K562 (cell line): ENCODE data around the gene MAPRE2. TPM values are rescaled to one million over a fixed set of nuclear protein-coding genes. Genes with fewer than 3 reads are reported as not detected.

ENCODE experiments used
- ATAC-seq: fragments of 200-7000 bp; cut with Tn5 transposase; 3 replicates; pipeline ENCODE4 v1.9.1; 2020; ENCODE audit warnings: moderate library complexity
- BruUV-seq: library from RNA; stranded (reverse); fragments of 400-500 nt; replicated peaks from 2 replicates; lab custom pipeline; 2021; lab: Mats Ljungman, UMichigan
- CTCF ChIA-PET: fragments of 300-600 bp; formaldehyde crosslinking; extraction: SDS; loops from one replicate; lab custom pipeline; 2021; ENCODE audit warnings: low intra/inter-chr PET ratio; lab: Yijun Ruan, JAX
- POLR2A ChIA-PET: fragments of 300-600, 350-650 bp; sonication (Branson Sonifier 250); formaldehyde crosslinking; extraction: SDS; loops from one replicate; lab custom pipeline; 2021; ENCODE audit warnings: antibody characterized with exemption, inconsistent platforms; lab: Yijun Ruan, JAX
- DNase-seq, 4 experiments: peaks; one replicate each; pipeline versions ENCODE4 v3.0.0 to v3.0.0-alpha.2; 2011 to 2018; ENCODE audit warnings: low spot score in 3 of 4, mixed read lengths in 3 of 4; ENCODE audit errors: extremely low read depth in 1 of 4
- FAIRE-seq: peaks from 2 replicates; lab custom pipeline; 2011; peaks lifted over from hg19 to GRCh38; lab: Jason Lieb, UNC
- H2AFZ ChIP-seq: 2 replicates; pipeline ENCODE4 v1.6.0; 2011; ENCODE audit warnings: low read depth, low read length, control low read depth, inconsistent platforms
- H3K27ac ChIP-seq: fragments of 200-600 bp; 3 replicates; pipeline ENCODE4 v1.8.0; 2011; ENCODE audit warnings: low read depth, mild to moderate bottlenecking, control low read depth, inconsistent platforms, low read length, moderate library complexity, mixed read lengths; ENCODE audit errors: extremely low read depth
- H3K27me3 ChIP-seq, 2 experiments: fragments of 300-600 bp in 1 of 2; 2 replicates in 1 of 2; 3 replicates in 1 of 2; pipeline versions ENCODE4 v1.6.0 to v1.8.0; 2011; ENCODE audit warnings: inconsistent platforms in 2 of 2, low read length in 2 of 2, mild to moderate bottlenecking in 1 of 2, mixed read lengths in 1 of 2, moderate library complexity in 1 of 2; ENCODE audit not compliant: control insufficient read depth in 2 of 2, insufficient read depth in 2 of 2
- H3K36me3 ChIP-seq: fragments of 300-600 bp; 3 replicates; pipeline ENCODE4 v1.8.0; 2011; ENCODE audit warnings: mild to moderate bottlenecking, low read length, inconsistent platforms; ENCODE audit not compliant: control insufficient read depth, insufficient read depth
- H3K4me1 ChIP-seq, 2 experiments: fragments of 200-600 bp in 1 of 2; replicated peaks in 1 of 2; 2 replicates in 1 of 2; 3 replicates in 1 of 2; pipeline versions ENCODE4 v1.5.1 to v1.8.0; 2011; ENCODE audit warnings: inconsistent platforms in 2 of 2, low read length in 2 of 2, mild to moderate bottlenecking in 1 of 2, mixed read lengths in 1 of 2, moderate library complexity in 1 of 2; ENCODE audit not compliant: control insufficient read depth in 2 of 2, insufficient read depth in 2 of 2
- H3K4me2 ChIP-seq: 2 replicates; pipeline ENCODE4 v1.6.1; 2011; ENCODE audit warnings: low read length, control low read depth, inconsistent platforms, mixed read lengths; ENCODE audit not compliant: insufficient read depth
- H3K4me3 ChIP-seq: fragments of 200-600 bp; sonication (generic), shearing (Covaris generic); 2 replicates; pipeline ENCODE4 v1.5.1; 2016; ENCODE audit warnings: control low read depth, inconsistent platforms
- H3K79me2 ChIP-seq: fragments of 200-600 bp; 3 replicates; pipeline ENCODE4 v1.8.0; 2011; ENCODE audit warnings: low read length, inconsistent platforms; ENCODE audit not compliant: control insufficient read depth, insufficient read depth
- H3K9ac ChIP-seq, 2 experiments: 2 replicates each; pipeline versions ENCODE4 v1.6.0 to v1.6.1; 2011; ENCODE audit warnings: low read depth in 2 of 2, low read length in 2 of 2, control low read depth in 1 of 2, inconsistent platforms in 1 of 2, mild to moderate bottlenecking in 1 of 2, mixed read lengths in 1 of 2; ENCODE audit not compliant: insufficient read depth in 1 of 2
- H3K9me1 ChIP-seq: one replicate; pipeline ENCODE4 v1.6.0; 2011; ENCODE audit warnings: inconsistent platforms, mild to moderate bottlenecking, low read length, moderate library complexity; ENCODE audit not compliant: control insufficient read depth, insufficient read depth
- H3K9me3 ChIP-seq: replicated peaks from 2 replicates; pipeline ENCODE4 v1.5.1; 2011; ENCODE audit warnings: low read depth, low read length, inconsistent platforms; ENCODE audit not compliant: control insufficient read depth, insufficient read depth
- H4K20me1 ChIP-seq: replicated peaks from 2 replicates; pipeline ENCODE4 v1.6.1; 2011; ENCODE audit warnings: low read length, inconsistent platforms, mixed read lengths; ENCODE audit not compliant: control insufficient read depth, insufficient read depth
- CBFB ChIP-seq: sonication (generic); formaldehyde crosslinking; IDR thresholded peaks from 2 replicates; pipeline ENCODE4 v1.4.0; 2020; ENCODE audit warnings: mild to moderate bottlenecking, missing genetic modification reagents
- ELF4 ChIP-seq: fragments of 450-650 bp; formaldehyde crosslinking; IDR thresholded peaks from 2 replicates; pipeline ENCODE4 v1.4.0; 2022; ENCODE audit warnings: missing genetic modification characterization
- HBP1 ChIP-seq: fragments of 450-650 bp; formaldehyde crosslinking; IDR thresholded peaks from 2 replicates; pipeline ENCODE4 v1.4.0; 2022; ENCODE audit warnings: missing genetic modification characterization
- HOMEZ ChIP-seq: fragments of 250-450 bp; sonication (Bioruptor Pico); IDR thresholded peaks from 2 replicates; pipeline ENCODE4 v1.4.0; 2020; ENCODE audit warnings: mild to moderate bottlenecking, moderate library complexity
- IRF2 ChIP-seq: sonication (generic); formaldehyde crosslinking; IDR thresholded peaks from 2 replicates; pipeline ENCODE4 v1.8.1; 2022; ENCODE audit warnings: mild to moderate bottlenecking, missing genetic modification reagents
- KAT2B ChIP-seq: IDR thresholded peaks from one replicate; pipeline ENCODE4 v1.6.1; 2012; ENCODE audit warnings: low read depth, mild to moderate bottlenecking, control low read depth, inconsistent platforms, low read length, moderate library complexity
- MBD1 ChIP-seq: fragments of 250-450 bp; sonication (Bioruptor Pico); IDR thresholded peaks from 2 replicates; pipeline ENCODE4 v1.8.0; 2022; ENCODE audit warnings: inconsistent platforms
- NUFIP1 ChIP-seq: fragments of 450-650 bp; IDR thresholded peaks from 2 replicates; pipeline ENCODE4 v1.6.1; 2018; ENCODE audit not compliant: partially characterized antibody
- OTX1 ChIP-seq: fragments of 450-650 bp; formaldehyde crosslinking; IDR thresholded peaks from 2 replicates; pipeline ENCODE4 v1.4.0; 2022; ENCODE audit warnings: mild to moderate bottlenecking
- POU5F1 ChIP-seq: fragments of 150-350 bp; IDR thresholded peaks from 2 replicates; pipeline ENCODE4 v1.6.1; 2014; ENCODE audit warnings: borderline replicate concordance, low read length, low read depth, mild to moderate bottlenecking; ENCODE audit not compliant: partially characterized antibody
- PRPF4 ChIP-seq: fragments of 200-400 bp; formaldehyde crosslinking; IDR thresholded peaks from one replicate; pipeline ENCODE4 v1.6.1; 2017; ENCODE audit warnings: low read length, low read depth, mild to moderate bottlenecking; ENCODE audit not compliant: insufficient read depth, poor library complexity, severe bottlenecking
- RBM39 ChIP-seq: fragments of 200-400 bp; formaldehyde crosslinking; optimal IDR thresholded peaks from 2 replicates; pipeline ENCODE3; 2018; ENCODE audit warnings: low read depth, low read length
- ZBED1 ChIP-seq: IDR thresholded peaks from 2 replicates; pipeline ENCODE4 v1.6.1; 2014
- ZNF197 ChIP-seq: fragments of 200-800 bp; sonication (Bioruptor generic); IDR thresholded peaks from 2 replicates; pipeline ENCODE4 v1.6.1; 2016; ENCODE audit warnings: low read depth, missing genetic modification characterization, missing compliant biosample characterization
- ZNF239 ChIP-seq: fragments of 250-450 bp; sonication (Bioruptor Pico); IDR thresholded peaks from 2 replicates; pipeline ENCODE4 v1.4.0; 2020; ENCODE audit warnings: mild to moderate bottlenecking
- ZNF766 ChIP-seq: fragments of 200-800 bp; sonication (Bioruptor generic); conservative IDR thresholded peaks from 2 replicates; pipeline ENCODE4 v1.6.1; 2016; ENCODE audit warnings: missing genetic modification characterization, missing compliant biosample characterization
- WGBS: fragments of 100-300 bp; shearing (Covaris generic); methylation state at CpG from one replicate; pipeline ENCODE4 v1.1.6; 2016; ENCODE audit warnings: low coverage, mixed read lengths; ENCODE audit not compliant: insufficient coverage; ENCODE audit errors: missing lambda C conversion rate; 5-methylcytosine and 5-hydroxymethylcytosine counted together
- in situ Hi-C: fragments of 300-500 bp; cut with MboI; formaldehyde crosslinking; loops from 4 replicates; pipeline ENCODE4 v1.15.0; 2018; ENCODE audit warnings: inconsistent platforms, mixed read lengths
- intact Hi-C: fragments of 100-400 bp; cut with micrococcal nuclease; formaldehyde crosslinking; loops from 2 replicates; pipeline ENCODE4 v1.14.2; 2022
- polyA plus RNA-seq, 8 experiments: library from polyadenylated mRNA; depleted of rRNA in 4 of 8; stranded (reverse) in 5 of 8; unstranded in 3 of 8; fragments of >200 nt; fragmentation: Nextera tagmentation in 2 of 8; fragmentation: Illumina TruSeq in 1 of 8; extraction: Ambion mirVana in 2 of 8; extraction: Trizol in 1 of 8; gene quantifications; 2 replicates each; pipeline versions ENCODE4 v1.2.1 to v1.2.3, GENCODE V29; 2011 to 2014; ENCODE audit warnings: inconsistent platforms in 1 of 8, missing spikeins in 1 of 8
- total RNA-seq, 7 experiments: library from RNA; depleted of rRNA in 6 of 7; stranded (reverse); fragments of >200 nt in 6 of 7; fragmentation: Illumina TruSeq in 2 of 7; extraction: Trizol in 2 of 7; gene quantifications; 2 replicates each; pipeline versions ENCODE4 v1.2.1 to v1.2.3, GENCODE V29; 2011 to 2021; ENCODE audit warnings: low replicate concordance in 1 of 7

MAPRE2 gene
- total and polyA plus RNA-seq, 9 of the 15 experiments (the other 6 are each of a cell fraction or from before 2014, with no cell fraction given): 32.3 to 70.7 (median 40.7) TPM

- Histone ChIP-seq H3K27me3 (no peaks in the 10 kb centered on the region; a peak in 1 of 5 replicates), H3K27ac (no peak overlapping the region), H3K9ac (no peak overlapping the region), H3K4me3 (no peak overlapping the region), H4K20me1 (no peaks in the 10 kb centered on the region), H2AFZ (no peak overlapping the region), H3K4me2 (no peak overlapping the region), H3K36me3 (no peaks in the 10 kb centered on the region), H3K9me1 (no peaks in the 10 kb centered on the region), H3K9me3 (no peaks in the 10 kb centered on the region), H3K4me1 (peaks cover 0 to 2% of the 10 kb centered on the region in 2 experiments; a peak in 1 of 5 replicates), H3K79me2 (no peaks in the 10 kb centered on the region)
- no peak for FAIRE-seq
- intact Hi-C loops: no loop called here
- no TSS peak for BruUV-seq
- DNase-seq: no peak
- ChIA-PET POLR2A (no interaction called here), CTCF (no interaction called here)
- WGBS: 44% methylated on average over 5 of the region's 5 CpGs
- ATAC-seq: no peak
- TF ChIP-seq NUFIP1 (no peak), KAT2B (no peak), OTX1 (CRISPR knock-in tag) (no peak), IRF2 (CRISPR knock-in tag) (no peak), ZBED1 (no peak), HOMEZ (CRISPR knock-in tag) (no peak), ZNF197 (CRISPR knock-in tag) (no peak), MBD1 (CRISPR knock-in tag) (no peak), ZNF766 (CRISPR knock-in tag) (no peak), ZNF239 (no peak), ELF4 (CRISPR knock-in tag) (no peak), PRPF4 (no peak), RBM39 (no peak), POU5F1 (no peak), CBFB (CRISPR knock-in tag) (no peak), HBP1 (CRISPR knock-in tag) (no peak)
- in situ Hi-C loops: no loop called here
Measured at GRCh38 chr18:35183886-35184285, 142.7 kb downstream of the MAPRE2 start.
